Neural crest cell (in vitro differentiated cells): ENCODE data around the gene ACSBG1. TPM values are rescaled to one million over a fixed set of nuclear protein-coding genes. Genes with fewer than 3 reads are reported as not detected.
A peak's percentile ranks its signal among the peaks of the same experiment; 100 is the strongest.

Experiments
- DNase-seq: peaks from one replicate; pipeline ENCODE4 v3.0.0; 2021; ENCODE audit warnings: low read depth, mixed read lengths, low spot score
- H3K27ac Mint-ChIP-seq: one replicate; pipeline ENCODE4 v1.8.0; 2021; ENCODE audit warnings: mild to moderate bottlenecking, mixed read lengths; ENCODE audit not compliant: unreplicated experiment
- H3K27me3 Mint-ChIP-seq: 2 replicates; pipeline ENCODE4 v1.8.0; 2021; ENCODE audit warnings: low read depth, mild to moderate bottlenecking, mixed read lengths
- H3K36me3 Mint-ChIP-seq: 2 replicates; pipeline ENCODE4 v1.8.0; 2021; ENCODE audit warnings: low read depth, mild to moderate bottlenecking, mixed read lengths
- H3K4me1 Mint-ChIP-seq: 2 replicates; pipeline ENCODE4 v1.8.0; 2021; ENCODE audit warnings: mixed read lengths
- H3K4me3 Mint-ChIP-seq: one replicate; pipeline ENCODE4 v1.8.0; 2021; ENCODE audit warnings: mild to moderate bottlenecking, mixed read lengths
- H3K9me3 Mint-ChIP-seq: 2 replicates; pipeline ENCODE4 v1.8.0; 2021; ENCODE audit warnings: mixed read lengths
- total RNA-seq: library from RNA; stranded (reverse); gene quantifications from 2 replicates; pipeline ENCODE4 v1.2.1, GENCODE V29; 2021
- TF ChIP-seq, protein P1 (sequence below): fragments of 200-600 bp; sonication (generic); conservative IDR thresholded peaks from 2 replicates; pipeline ENCODE4 v1.5.0; 2021; ENCODE audit warnings: antibody characterized with exemption, mild to moderate bottlenecking

Gene ACSBG1
- total RNA-seq, 1 donor from 2014 or later: 4.9 TPM

DNA sequence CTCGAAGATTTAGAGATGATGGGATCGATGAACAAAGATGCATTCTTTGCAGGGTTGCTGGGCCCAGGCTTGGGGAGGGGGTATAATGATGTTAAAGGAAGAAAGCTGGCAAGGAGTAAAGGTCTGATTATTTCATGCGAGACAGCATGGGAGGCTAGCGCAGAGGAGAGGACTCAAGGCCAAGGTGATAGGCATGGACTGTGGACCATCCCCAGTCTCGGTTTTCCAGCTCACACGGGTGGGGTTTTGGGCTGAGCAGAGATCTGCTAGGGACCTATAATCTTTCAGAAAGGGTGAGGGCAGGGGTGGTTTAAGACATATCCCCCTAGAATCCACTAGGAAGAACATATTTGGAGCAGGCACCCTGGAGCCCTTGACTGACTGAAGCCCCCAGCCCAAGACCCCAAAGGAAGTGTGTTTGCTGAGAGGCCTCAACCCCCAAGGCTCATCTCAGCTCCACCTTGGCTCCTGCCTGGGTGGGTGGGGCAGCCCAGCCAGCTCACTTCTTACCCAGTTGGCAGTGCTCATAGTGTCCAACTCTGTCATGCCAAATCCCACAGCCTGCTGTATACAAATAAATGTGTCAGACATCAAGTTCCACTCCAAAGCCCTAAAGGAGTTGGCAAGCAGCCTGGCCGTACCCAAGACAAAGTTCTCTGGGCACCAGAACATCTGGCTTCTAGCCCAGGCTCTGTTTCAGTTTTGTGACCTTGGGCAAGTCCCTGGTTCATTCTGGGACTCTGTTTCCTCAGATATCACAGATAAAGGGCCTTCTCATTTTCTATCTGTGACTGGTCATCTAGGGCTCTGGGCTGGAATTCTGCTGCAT, 17.9 kb downstream of the ACSBG1 start:
- no peak for DNase-seq
- Mint-ChIP-seq H3K27ac (peak overlapping the region; percentile 87), H3K27me3 (no peaks in the 10 kb centered on the region), H3K4me3 (no peak overlapping the region), H3K9me3 (no peaks in the 10 kb centered on the region), H3K36me3 (no peaks in the 10 kb centered on the region), H3K4me1 (peaks cover 57% of the 10 kb centered on the region)
- TF ChIP-seq, protein P1, sequence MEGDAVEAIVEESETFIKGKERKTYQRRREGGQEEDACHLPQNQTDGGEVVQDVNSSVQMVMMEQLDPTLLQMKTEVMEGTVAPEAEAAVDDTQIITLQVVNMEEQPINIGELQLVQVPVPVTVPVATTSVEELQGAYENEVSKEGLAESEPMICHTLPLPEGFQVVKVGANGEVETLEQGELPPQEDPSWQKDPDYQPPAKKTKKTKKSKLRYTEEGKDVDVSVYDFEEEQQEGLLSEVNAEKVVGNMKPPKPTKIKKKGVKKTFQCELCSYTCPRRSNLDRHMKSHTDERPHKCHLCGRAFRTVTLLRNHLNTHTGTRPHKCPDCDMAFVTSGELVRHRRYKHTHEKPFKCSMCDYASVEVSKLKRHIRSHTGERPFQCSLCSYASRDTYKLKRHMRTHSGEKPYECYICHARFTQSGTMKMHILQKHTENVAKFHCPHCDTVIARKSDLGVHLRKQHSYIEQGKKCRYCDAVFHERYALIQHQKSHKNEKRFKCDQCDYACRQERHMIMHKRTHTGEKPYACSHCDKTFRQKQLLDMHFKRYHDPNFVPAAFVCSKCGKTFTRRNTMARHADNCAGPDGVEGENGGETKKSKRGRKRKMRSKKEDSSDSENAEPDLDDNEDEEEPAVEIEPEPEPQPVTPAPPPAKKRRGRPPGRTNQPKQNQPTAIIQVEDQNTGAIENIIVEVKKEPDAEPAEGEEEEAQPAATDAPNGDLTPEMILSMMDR: no peak

DNA sequence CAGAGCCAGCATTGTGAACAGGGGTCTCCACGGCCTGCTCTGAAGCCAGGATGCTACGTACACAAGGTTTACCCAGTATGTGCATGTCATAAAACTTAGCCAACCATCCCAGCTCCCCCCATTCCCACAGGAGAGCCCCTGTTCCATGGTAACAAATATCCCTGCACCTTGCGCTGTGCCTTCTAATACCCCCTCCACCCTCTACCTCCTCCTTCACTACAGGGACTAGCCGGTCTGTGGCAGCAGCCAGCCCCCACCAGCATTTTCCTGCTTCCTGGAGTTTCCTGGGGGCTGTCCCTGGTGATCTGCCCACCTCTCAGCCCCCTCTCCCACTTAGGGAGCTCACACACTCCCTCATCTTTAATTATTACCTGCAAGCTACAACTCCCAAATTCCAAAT, 20.4 kb downstream of the ACSBG1 start:
- no peak for DNase-seq
- Mint-ChIP-seq H3K36me3 (no peaks in the 10 kb centered on the region), H3K27ac (no peak overlapping the region)

DNA sequence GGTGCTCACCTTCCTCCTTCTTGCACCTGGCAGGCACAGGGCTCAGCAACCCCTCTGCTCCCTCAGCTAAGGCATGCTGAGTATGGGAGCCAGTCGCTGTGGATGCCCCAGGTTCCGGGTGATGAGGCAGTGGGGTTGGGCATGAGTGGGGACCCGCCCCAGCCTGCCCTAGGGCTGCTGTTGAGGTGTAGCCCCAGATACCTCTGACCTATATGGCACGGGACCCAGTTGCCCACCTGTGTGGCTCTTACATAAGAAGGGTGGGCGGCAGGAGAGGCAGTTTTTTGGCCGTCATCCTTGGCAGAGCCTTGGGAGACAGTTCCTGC, 21.0 kb downstream of the ACSBG1 start:
- TF ChIP-seq, protein P1: no peak
- H3K27ac Mint-ChIP-seq: peak overlapping the region; percentile 94
- no peaks in the 10 kb centered on the region for H3K27me3 Mint-ChIP-seq
- peaks cover 65% of the 10 kb centered on the region for H3K4me1 Mint-ChIP-seq
- H3K36me3 Mint-ChIP-seq: no peaks in the 10 kb centered on the region
- no peak for DNase-seq
- H3K9me3 Mint-ChIP-seq: no peaks in the 10 kb centered on the region
- H3K4me3 Mint-ChIP-seq: no peak overlapping the region

More for the DNA sequence above, 20.4 kb downstream of the ACSBG1 start:
- peak overlapping the region; percentile 31 for H3K4me3 Mint-ChIP-seq
- no peaks in the 10 kb centered on the region for H3K9me3 Mint-ChIP-seq
- TF ChIP-seq, protein P1: no peak
- peaks cover 67% of the 10 kb centered on the region for H3K4me1 Mint-ChIP-seq
- H3K27me3 Mint-ChIP-seq: no peaks in the 10 kb centered on the region

DNA sequence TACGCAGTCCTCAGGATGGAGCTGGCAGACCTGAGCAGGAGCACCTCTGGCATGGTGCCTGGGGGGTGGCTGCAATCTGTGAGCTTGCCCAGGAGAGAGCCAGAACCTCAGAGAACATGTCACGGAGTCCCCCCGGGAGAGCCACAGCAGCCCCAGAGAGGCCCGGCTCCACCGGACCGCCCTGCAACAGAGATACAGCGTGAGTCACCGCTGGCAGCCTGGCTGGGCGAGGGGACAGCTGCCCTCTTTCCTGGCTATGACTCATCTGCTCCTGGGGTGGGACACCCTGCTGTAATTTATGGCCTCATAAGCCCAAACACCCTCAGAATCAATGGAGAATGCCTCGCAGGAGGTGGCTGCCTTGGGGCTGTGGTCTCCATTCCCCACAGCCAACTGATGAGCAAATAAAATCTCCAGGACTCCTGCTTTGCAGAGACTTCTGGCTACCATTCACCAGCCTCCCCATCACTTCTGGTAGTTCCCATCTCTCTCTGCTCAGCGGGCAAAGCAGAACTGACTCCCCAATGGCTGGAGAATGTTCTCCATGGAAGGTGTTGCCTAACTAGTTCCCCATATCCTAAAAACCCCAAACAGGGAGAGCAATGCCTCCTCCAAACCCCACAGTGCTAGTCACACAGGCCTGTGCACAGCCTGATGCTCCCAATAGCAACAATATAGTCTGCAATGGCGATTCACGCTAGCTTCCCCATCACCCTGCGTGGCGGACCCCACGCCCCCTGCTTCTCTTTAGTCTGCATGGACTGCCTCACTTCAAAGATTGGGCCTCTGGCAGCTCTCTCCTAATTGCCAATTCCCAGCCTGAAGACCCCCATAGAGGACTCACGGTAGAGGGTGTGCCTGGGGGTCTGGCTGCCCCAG, 21.6 kb downstream of the ACSBG1 start:
- Mint-ChIP-seq H3K4me1 (peaks cover 62% of the 10 kb centered on the region), H3K27ac (peak overlapping the region; percentile 94), H3K9me3 (no peaks in the 10 kb centered on the region), H3K36me3 (no peaks in the 10 kb centered on the region), H3K27me3 (no peaks in the 10 kb centered on the region), H3K4me3 (peak overlapping the region; percentile 41)
- TF ChIP-seq, protein P1: no peak
- DNase-seq: no peak

DNA sequence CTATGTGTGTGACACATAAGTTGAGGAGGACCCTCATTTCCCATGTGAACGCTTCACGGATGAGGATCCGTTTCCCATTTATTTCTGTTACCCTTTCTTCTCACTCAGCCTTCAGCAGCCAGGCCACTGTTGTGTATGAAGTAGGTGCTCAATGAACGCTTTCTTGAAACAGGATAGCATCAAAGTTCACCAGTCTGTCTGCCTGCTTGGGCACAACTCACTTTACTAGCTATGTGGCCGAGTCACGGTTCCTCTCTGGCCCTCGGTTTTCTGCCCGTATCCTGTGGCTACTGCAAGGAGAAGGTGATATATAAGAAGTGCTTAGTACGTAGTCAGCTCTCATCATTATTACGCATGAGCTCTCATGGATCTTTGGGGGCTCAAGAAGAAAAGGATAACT, 22.4 kb downstream of the ACSBG1 start:
- no peak for DNase-seq
- Mint-ChIP-seq H3K27ac (peak overlapping the region; percentile 82), H3K9me3 (no peaks in the 10 kb centered on the region), H3K4me1 (peaks cover 68% of the 10 kb centered on the region), H3K36me3 (no peaks in the 10 kb centered on the region), H3K27me3 (no peaks in the 10 kb centered on the region), H3K4me3 (no peak overlapping the region)
- TF ChIP-seq, protein P1: no peak
